NB4 (cell line): ENCODE results near the gene NNMT.

Experiments
- DNase-seq: peaks from one replicate; pipeline ENCODE4 v3.0.0; 2010; ENCODE audit warnings: low read depth
- H3K4me3 ChIP-seq: one replicate; pipeline ENCODE4 v1.5.1; 2011; ENCODE audit warnings: mild to moderate bottlenecking, low read depth, low read length, moderate library complexity
- MYC ChIP-seq: IDR thresholded peaks from 2 replicates; pipeline ENCODE4 v1.6.1; 2011; ENCODE audit warnings: low read depth, low read length
- POLR2A ChIP-seq: IDR thresholded peaks from 2 replicates; pipeline ENCODE4 v1.6.1; 2011; ENCODE audit warnings: mild to moderate bottlenecking; ENCODE audit not compliant: insufficient read length; ENCODE audit errors: extremely low read depth
- TF ChIP-seq, protein P1 (sequence below): IDR thresholded peaks from one replicate; pipeline ENCODE4 v1.5.1; 2012; ENCODE audit warnings: low read depth, low read length
- TF ChIP-seq, protein P2 (sequence below): IDR thresholded peaks from 2 replicates; pipeline ENCODE4 v1.6.1; 2011; ENCODE audit warnings: low read depth, low read length

NNMT gene

DNA sequence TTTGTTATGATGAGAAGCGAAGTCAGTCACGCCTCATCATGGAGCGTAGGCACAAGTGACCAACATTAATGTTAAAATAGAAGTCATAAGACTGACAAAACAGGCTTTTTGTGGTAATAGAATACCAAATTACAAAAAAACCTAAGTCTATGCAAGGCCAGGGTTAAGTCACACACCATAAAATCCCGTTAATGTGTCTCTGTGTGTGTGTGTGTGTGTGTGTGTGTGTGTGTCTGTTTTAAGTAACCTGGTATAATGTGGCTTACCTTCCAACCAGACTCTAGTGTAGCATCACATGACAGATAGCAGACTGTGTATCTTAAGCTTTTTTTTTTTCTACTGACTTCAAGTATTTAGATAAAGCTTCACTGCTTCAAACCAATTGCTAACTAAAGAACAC is 66.1 kb downstream of the NNMT start:
- DNase-seq, result no peak
- TF ChIP-seq, protein P1, sequence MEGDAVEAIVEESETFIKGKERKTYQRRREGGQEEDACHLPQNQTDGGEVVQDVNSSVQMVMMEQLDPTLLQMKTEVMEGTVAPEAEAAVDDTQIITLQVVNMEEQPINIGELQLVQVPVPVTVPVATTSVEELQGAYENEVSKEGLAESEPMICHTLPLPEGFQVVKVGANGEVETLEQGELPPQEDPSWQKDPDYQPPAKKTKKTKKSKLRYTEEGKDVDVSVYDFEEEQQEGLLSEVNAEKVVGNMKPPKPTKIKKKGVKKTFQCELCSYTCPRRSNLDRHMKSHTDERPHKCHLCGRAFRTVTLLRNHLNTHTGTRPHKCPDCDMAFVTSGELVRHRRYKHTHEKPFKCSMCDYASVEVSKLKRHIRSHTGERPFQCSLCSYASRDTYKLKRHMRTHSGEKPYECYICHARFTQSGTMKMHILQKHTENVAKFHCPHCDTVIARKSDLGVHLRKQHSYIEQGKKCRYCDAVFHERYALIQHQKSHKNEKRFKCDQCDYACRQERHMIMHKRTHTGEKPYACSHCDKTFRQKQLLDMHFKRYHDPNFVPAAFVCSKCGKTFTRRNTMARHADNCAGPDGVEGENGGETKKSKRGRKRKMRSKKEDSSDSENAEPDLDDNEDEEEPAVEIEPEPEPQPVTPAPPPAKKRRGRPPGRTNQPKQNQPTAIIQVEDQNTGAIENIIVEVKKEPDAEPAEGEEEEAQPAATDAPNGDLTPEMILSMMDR, result no peak
- TF ChIP-seq POLR2A, result no peak
- TF ChIP-seq, protein P2, sequence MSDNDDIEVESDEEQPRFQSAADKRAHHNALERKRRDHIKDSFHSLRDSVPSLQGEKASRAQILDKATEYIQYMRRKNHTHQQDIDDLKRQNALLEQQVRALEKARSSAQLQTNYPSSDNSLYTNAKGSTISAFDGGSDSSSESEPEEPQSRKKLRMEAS, result no peak
- no peak for TF ChIP-seq MYC
- no peak overlapping the region for H3K4me3 ChIP-seq

- TF ChIP-seq, protein P2, result no peak
- TF ChIP-seq MYC, result no peak
- TF ChIP-seq, protein P1, result no peak
- no peak for TF ChIP-seq POLR2A
- no peak overlapping the region for H3K4me3 ChIP-seq
- no peak for DNase-seq
These were observed 66.8 kb downstream of the NNMT start for GRCh38 chr11:114362958-114363357.
